ENCODE results near the gene OVCA2. TPM values are rescaled to one million over a fixed set of nuclear protein-coding genes. Genes with fewer than 3 reads are reported as not detected.

OVCA2 gene
- total RNA-seq, 4 donors from 2014 or later, result 7.9 to 27.4 (median 19.8) TPM

DNA sequence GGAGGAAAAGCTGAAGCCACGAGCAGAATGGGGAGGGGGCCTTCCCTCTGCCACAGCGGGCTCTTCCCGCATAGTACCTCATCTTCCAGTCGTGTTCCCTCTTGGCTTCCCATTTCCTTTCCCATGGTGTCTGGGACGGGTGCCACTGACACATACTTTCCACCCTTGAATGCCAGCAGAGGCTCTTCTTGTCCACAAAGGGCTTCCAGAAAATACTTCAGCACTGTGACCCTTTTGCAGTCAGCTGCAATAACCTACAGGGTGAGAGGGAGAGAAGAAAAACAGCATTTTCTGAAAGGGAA lies 43.8 kb downstream of the OVCA2 start:
- peak overlapping the region; percentile 85 to 89 for H3K27ac ChIP-seq
- H3K4me3 ChIP-seq, result no peak overlapping the region
- TF ChIP-seq CTCF (IDR thresholded peaks at IDR 0.05) (no peak), POLR2A (IDR thresholded peaks at IDR 0.05) (no peak)
- DNase-seq, result peak; percentile 71 to 77
- intact Hi-C loops (cut with DNase I; ENCODE audit: low total_unique reads), result no loop called here
- H3K27me3 ChIP-seq, result no peaks in the 10 kb centered on the region
- H3K9me3 ChIP-seq, result no peaks in the 10 kb centered on the region
- H3K36me3 ChIP-seq, result no peaks in the 10 kb centered on the region
- H3K4me1 ChIP-seq, result peaks cover 22 to 25% of the 10 kb centered on the region in 2 donors

DNA sequence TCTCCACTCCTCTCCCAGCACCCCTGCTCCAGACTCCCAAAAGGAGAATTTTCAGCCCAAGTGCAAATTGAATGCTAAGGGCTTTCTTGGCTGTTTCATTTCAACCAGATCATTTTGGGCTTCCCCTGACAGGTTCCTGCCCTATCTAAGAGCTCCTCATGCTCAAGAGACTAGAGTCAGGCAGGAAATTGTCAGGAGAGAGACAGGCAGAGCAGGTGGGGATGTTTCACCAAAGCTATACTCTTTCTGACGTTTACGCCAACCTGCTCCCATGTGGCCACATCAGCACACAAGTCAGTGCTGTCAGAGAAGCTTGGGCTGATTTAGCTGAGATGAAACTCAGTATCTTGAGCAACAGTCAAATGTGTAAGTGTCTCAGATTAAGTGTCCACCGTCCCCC lies 44.5 kb downstream of the OVCA2 start:
- H3K4me3 ChIP-seq, result no peak overlapping the region
- no peaks in the 10 kb centered on the region for H3K9me3 ChIP-seq
- H3K27me3 ChIP-seq, result no peaks in the 10 kb centered on the region
- peaks cover 27 to 28% of the 10 kb centered on the region in 2 donors for H3K4me1 ChIP-seq
- TF ChIP-seq POLR2A (IDR thresholded peaks at IDR 0.05) (no peak), CTCF (IDR thresholded peaks at IDR 0.05) (no peak)
- H3K27ac ChIP-seq, result peak overlapping the region; percentile 85 to 89
- no peak for DNase-seq
- intact Hi-C loops (cut with DNase I; ENCODE audit: low total_unique reads), result no loop called here
- no peaks in the 10 kb centered on the region for H3K36me3 ChIP-seq

DNA sequence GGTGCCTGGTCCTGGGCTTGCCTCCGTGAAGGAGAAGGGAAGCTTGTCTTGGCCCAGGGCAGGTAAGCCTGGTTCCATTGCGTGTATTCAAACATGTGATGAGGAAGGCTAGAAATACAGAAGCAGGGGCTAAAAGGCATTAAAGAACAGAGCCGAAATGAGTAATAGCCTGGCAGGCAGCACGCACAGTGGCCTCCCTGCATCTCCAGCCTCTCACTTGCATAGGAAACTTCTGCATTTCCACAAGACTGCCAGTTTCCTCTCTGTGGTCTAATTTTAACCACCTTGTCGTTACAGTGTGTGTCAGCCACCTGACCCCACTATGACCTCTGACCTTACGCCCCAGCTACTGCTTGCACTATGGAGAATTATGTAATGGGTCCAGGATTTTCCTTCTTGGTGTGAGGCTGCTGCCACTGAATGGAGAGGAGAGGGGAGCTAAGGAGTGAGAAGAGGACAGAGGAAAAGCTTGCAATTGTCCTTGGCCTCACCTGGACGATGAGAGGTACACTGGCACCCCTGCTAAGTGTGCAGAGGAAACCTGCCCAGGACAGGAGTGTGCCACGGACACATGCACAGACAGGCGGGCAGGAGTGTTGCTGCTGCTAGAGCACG lies 45.9 kb downstream of the OVCA2 start:
- intact Hi-C loops (cut with DNase I; ENCODE audit: low total_unique reads), result no loop called here
- peaks cover 27 to 28% of the 10 kb centered on the region in 2 donors for H3K4me1 ChIP-seq
- DNase-seq, result peak; percentile 50 to 61
- no peaks in the 10 kb centered on the region for H3K27me3 ChIP-seq
- H3K9me3 ChIP-seq, result no peaks in the 10 kb centered on the region
- TF ChIP-seq POLR2A (IDR thresholded peaks at IDR 0.05), result no peak
- no peak for TF ChIP-seq CTCF (IDR thresholded peaks at IDR 0.05)
- no peak overlapping the region for H3K4me3 ChIP-seq
- H3K36me3 ChIP-seq, result no peaks in the 10 kb centered on the region
- H3K27ac ChIP-seq, result peak overlapping the region; percentile 85 to 89

- DNase-seq, result peak in 1 of 2 donors; percentile 49
- Histone ChIP-seq H3K27ac (peak overlapping the region; percentile 85 to 89), H3K4me1 (peaks cover 21 to 28% of the 10 kb centered on the region in 2 donors), H3K27me3 (no peaks in the 10 kb centered on the region), H3K9me3 (no peaks in the 10 kb centered on the region), H3K36me3 (no peaks in the 10 kb centered on the region), H3K4me3 (peak overlapping the region; percentile 22 to 31)
- TF ChIP-seq CTCF (IDR thresholded peaks at IDR 0.05), result no peak
- peak in 1 of 2 donors; percentile 3 for TF ChIP-seq POLR2A (IDR thresholded peaks at IDR 0.05)
- intact Hi-C loops (cut with DNase I; ENCODE audit: low total_unique reads), result no loop called here
Measured at GRCh38 chr17:2089021-2089422, 47.2 kb downstream of the OVCA2 start.

DNA sequence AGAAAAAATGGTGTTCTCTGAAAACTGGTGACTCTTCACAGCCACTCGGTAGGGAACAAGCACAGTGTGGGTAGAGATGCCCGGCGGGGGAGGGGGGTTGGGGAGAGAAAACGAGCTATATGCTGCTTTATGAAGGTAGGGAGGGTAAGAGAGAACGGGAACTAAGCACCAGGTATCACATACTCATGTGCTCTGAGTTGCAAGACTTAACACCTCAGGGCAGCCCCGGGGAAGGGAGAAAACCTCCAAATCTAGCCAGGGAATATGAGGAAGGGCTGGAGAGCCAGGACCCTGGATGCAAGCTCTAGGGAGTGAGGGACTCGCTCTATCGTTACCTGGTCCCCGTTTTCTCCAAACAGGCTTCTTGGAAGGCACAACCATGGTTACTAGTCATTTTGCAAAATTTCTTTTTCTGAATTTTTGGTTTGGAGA lies 48.4 kb downstream of the OVCA2 start:
- peak in 1 of 2 donors; percentile 18 for DNase-seq
- Histone ChIP-seq H3K4me1 (peaks cover 19 to 23% of the 10 kb centered on the region in 2 donors), H3K36me3 (no peaks in the 10 kb centered on the region), H3K27ac (peak overlapping the region; percentile 85 to 89), H3K9me3 (no peaks in the 10 kb centered on the region), H3K27me3 (no peaks in the 10 kb centered on the region), H3K4me3 (peak overlapping the region in 1 of 2 donors; percentile 22)
- TF ChIP-seq POLR2A (IDR thresholded peaks at IDR 0.05) (no peak), CTCF (IDR thresholded peaks at IDR 0.05) (no peak)
- intact Hi-C loops (cut with DNase I; ENCODE audit: low total_unique reads), result no loop called here
